HTR-8/SVneo (cell line): ENCODE data around the gene CHDH.
A peak's percentile ranks its signal among the peaks of the same experiment; 100 is the strongest.

Source experiments
- DNase-seq: peaks from one replicate; pipeline ENCODE4 v3.0.0; 2011; ENCODE audit warnings: low spot score, mixed read lengths; ENCODE audit not compliant: insufficient read length
- FAIRE-seq: peaks from 2 replicates; lab custom pipeline; 2011; peaks lifted over from hg19 to GRCh38; lab: Jason Lieb, UNC

Gene CHDH

DNA sequence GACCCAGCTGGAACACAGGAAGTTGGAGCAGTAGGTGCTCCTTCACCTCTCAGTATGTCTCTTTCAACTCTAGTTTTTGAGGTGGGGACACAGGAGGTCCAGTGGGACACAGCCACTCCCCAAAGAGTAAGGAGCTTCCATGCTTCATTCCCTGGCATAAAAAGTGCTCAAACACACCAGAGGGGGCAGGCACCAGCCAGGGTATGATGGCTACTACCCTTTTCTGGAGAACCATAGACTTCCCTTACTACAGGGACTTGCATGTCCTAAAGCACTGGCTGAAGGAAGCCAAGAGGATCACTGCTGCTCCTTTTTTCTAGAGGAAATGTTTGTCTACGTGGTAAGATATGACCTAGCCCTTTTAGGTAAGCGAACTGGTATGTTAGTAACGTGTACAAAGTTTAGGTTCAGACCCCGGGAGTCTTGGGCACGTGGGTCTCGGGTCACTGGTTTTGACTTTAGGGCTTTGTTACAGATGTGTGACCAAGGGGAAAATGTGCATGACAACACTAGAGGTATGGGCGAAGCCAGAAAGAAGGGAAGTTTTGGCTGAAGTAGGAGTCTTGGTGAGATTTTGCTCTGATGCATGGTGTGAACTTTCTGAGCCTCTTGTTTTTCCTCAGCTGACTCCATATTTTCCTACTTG is 12.0 kb upstream of the CHDH start:
- FAIRE-seq (no peak), DNase-seq (no peak)

DNA sequence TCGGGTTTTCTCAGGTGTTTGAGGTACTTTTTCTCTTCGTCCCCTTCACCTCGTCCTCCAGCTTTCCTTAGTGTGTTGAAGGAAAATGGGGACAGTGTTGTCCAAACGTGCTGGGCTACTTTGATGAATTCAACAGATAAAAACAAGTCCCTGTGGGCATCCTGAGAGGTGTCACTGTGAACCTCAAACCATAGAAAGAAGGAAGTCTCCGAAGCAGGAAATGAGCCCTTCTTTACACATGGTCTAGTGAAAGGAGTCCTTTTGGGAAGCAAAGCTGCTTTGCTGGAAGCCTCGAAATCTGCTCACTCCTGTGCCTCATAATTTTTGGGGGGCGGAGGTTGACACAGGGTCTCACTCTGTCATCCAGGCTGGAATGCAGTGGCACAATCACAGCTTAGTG is 10.7 kb upstream of the CHDH start:
- DNase-seq (no peak), FAIRE-seq (no peak)

DNA sequence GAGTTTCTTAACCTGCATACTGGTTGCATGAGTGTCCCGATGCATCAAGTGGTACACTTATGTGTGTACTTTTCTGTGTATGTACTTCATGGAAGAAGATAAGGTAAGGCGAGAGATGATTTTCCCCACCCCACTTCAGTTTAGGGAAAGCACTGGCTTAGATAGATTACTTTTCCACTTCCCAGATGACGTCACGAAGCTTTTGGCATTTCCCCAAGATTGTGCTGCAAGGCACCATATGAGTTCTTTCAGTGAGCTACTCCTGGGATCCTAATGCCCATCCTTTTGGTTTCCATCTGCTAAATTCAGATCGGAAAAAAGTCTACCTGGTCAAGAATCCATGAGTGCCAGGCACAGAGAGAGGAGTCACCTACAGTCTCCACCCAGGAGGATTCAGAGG is 4.7 kb upstream of the CHDH start:
- no peak for DNase-seq
- no peak for FAIRE-seq

DNA sequence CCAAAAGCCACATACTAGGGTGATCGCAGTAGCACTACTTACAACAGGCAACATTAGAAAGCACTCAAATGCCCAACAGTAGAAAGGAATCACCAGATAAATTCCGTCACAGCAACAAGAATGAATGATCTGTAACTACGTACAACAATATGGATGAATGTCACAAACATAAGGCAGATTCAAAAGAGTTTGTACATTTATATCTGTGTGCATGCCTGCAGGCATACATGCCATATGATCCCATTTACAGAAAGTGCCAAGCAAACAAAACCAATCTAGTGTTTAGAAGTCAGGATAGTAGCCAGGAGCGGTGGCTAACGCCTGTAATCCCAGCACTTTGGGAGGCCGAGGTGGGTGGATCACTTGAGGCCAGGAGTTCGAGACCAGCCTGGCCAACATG is 3.7 kb upstream of the CHDH start:
- FAIRE-seq: no peak

DNA sequence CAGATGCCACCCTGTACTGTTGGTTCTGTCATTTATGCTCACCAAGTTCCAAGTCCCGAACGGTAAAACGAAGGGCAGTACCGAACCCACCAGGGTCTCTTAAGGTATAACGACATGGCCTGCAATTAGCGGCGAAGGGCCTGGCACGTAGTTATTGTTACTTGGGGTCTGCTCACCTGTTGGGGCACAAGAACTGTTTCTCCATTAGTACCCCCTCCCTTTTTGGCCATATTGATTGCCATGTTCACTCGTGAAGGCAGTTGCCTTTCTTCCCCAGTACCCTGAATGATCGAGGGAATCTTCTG is 584 bp upstream of the CHDH start:
- FAIRE-seq: no peak
- DNase-seq: no peak

More for the DNA sequence above, 3.7 kb upstream of the CHDH start:
- DNase-seq: no peak

DNA sequence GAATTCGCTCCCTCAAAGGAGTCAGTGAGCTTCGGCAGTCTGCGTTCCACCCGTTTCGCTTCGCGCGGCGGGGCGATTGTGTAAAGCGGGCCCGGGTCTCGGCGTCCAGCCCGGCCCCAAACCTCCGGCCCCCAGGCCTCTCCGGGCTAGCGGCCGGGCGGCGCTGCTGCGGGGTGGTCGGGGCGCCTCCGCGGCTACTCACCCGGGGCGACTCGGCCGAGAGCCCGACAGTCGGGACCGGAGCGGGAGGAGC is 412 bp downstream of the CHDH start:
- DNase-seq: no peak
- no peak for FAIRE-seq

DNA sequence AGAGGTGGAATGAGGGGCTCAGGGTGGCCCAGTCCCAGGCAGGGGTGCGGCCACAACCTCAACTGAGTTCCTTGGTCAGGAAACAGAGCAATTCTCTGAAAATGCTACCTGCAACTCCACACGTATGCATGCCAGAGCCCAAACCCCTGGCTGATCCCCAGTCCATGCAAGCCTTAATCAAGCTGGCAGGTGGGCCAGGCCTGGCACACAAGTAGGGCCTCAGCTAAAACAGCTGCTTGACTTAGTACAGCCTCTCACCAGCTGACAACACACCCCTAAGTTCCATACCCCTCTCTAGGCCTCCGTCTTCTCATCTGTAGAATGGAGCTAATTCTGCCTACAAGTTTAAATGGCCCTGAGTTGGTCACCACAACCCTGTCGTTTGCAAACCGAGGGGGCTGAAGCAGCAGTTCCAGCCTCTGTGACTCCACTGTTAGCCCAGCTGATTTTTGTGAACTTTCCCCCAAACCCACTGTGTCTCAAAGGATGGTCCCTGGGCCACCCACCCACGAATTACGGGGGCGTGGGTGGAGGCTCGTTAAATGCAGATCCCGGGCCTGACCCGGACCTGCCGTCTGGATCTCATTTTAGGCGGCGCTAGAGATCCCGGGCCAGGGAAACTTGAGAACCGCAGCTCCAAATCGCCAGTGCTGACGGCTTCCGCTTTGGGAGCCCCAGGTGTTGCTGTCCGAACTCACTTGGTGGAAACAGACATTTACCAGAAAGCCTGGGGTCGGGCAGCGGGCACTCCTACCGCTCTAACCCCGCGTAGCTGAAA is 927 bp downstream of the CHDH start:
- DNase-seq: peak; percentile 57
- FAIRE-seq: no peak

DNA sequence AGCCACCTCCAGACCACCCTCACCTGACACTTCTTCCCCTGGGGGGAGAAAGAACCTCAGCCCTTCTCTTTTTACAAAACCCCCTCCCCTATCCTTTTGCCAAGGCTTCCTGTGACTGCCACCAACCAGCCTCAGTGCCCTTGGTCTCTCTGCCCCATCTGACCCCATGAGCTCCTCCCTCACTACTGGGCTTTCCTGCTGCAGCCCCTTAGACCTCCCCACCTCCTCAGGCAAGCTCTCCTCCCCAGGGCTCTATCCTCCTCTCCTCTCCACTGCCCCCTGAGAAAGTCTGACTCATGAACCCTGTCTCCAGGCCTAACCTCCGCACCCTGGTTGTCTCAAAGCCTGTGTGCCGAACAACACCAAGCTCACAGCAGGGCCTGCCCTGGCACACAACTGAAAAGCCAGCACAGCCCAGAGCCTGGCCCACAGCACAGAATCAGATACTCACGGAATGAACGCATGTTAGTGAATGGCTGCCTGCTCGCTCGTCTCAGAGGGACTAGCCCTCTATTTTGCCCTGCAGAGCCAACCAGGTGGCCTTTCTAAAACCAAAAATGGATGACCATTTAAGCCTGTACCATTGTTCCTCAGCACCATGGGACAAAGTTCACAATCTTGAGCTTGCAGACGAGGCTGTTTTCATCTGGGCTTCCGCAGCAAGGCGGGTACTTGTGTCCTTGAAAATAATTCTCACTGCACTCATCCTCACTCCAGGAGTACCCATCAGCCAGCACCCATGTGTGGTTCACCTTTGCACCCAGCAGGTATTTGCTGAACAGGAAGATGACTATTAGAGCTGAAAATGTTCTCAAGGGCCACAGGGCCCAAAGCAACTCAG is 1.7 kb downstream of the CHDH start:
- DNase-seq (no peak), FAIRE-seq (no peak)

DNA sequence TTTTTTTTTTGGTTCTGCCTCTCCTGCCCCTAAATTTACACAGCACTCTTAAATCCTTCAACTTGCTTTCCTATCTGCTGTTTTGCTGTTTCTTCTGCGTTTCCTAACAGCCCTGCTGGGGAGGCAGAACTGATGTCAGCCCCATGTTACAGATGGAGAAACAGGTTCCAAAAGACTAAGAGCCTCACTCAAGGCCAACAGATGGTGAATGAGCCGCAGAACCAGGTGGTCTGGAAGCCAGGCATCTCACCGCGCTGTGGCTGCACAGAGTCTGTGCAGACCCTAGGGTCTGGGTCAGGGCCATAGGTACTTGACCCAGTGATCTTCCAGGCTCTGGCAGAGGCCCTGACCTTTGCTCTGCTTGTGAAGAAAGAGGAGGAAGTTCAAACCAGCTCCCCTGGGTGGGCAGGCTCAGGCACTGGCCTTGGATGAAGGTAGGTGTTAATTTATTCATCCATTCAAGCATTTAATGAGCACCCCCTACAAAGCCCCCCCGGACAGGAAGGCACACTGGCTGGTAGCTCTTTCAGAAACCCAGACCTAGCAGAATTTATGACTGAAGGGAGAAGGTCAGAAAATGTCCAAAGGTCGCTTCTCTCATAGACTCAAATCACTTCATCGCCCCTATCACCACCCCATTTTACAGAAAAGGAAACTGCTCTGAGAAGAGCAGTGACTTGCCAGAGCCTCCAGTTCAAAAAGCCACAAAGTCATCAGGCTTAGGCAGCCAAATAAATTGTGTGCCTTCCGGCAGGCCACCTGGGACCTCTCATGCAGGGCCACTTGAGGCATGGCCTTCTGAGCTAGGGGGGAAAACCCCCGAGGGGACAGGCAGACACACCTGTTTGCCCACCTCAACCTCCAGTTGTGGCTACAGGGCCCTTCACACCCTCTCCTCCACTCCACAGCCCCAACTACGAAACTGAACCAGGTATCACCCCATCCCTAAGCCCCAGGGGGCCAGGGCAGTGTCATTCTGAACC is 2.7 kb downstream of the CHDH start:
- no peak for DNase-seq
- no peak for FAIRE-seq

DNA sequence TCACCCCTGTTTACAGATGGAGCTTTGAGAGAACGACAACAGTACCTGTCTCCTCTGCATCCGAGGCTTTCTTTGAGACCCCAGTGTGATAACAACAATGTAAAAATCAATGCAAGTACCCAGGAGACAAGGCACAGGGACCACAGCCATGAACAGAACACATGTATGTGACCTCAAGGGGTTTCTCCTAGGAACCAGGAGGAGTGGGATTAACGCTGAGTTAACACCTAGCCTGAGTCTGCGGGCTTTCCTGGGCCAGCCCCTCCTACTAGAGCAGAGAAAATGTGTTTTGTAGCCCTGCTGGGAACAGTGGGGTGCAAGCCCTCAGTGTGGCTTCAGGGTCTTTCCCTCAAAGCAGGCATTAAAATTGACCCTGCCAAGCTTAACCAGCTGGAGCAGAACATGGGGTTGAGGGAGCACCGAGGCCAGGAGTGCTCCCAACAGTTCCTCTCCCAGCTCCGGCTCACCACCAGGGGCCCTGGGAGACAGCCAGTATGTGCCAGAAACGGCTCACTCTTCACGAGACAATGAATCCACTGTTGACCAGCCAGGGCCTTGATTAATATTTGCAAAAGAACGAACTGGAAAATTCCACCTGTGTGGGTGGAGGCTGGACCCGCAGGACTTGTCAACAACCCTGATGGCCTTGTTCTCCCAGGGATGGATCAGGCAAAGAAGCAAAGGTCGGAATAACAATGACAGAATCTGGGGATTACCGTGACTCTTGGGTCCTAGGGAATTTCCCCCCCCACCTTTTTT is 3.6 kb downstream of the CHDH start:
- FAIRE-seq (no peak), DNase-seq (no peak)

DNA sequence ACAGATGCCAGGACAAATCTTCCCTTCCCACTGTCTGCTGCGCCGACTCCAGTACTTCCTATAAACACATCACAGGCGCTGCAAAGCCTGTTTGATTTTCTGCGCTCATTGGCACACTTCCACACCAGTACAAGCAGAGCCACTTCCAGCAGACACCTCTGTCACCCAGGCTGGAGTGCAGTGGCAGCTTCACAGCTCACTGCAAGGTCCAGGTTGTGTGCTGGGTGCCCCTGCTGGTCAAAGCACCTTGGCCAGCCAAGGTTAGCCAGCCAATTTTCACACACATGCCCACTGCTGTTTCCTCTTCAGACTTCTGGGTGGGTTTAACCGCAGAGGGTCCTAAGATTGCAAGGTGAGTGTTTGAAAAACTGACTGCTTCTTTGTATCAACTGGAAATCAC is 4.9 kb downstream of the CHDH start:
- FAIRE-seq: no peak
- no peak for DNase-seq

DNA sequence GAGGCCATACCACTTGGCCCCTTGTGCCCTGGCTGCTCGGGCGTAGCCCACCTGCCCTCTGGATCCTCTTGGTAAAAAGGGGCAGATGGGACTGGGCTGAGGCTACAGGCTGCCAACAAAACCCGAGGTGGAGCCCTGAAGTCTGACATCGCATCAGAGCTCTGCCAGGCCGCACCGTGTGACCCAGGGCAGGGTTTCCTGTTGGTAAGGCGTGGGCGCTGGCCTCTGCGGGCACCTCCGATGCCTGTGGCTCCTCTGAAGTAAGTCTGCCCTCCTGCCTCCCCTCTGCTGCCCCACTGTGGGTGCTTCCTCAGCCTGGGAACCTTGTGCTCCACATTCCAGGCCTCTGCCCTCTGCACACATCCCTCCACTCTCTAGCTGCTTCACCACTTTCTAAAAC is 8.9 kb downstream of the CHDH start:
- DNase-seq (no peak), FAIRE-seq (no peak)

DNA sequence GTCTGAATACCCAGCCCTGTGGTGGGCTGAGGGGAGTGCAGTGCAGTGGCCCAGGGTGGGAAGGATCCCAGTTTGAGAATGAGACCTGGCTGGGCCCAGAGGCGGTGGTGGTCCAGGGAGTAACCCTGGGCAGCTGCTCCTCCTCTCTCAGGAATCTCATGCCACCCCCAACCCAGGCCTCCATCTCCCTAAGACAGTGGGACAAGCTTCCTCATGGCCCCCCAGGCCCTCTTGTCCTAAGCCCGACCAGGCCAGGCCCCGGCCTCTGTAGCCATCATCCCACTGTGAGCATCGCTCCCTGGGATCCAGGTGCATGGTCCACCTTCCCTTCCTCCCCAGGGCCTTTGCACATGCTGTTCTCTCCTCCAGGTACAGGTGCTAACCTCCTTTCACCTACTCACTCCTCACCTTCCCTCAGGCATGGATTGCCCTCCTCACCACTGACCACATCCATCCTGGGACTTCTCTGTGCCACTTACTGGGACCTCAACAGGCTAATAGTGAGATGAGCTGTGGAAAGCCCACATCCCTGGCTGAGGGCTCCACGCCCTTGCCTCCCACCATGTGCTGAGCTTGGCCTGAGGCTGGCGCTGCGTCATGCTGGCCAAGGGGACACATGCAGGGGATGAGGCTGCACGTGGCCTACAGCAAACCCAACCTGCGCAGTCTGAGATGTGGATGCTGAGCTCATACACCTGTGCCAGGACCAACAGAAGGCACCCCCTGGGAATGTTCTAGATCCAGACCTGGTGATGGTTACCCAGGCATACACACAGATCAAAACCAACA is 9.9 kb downstream of the CHDH start:
- FAIRE-seq: no peak
- no peak for DNase-seq

DNA sequence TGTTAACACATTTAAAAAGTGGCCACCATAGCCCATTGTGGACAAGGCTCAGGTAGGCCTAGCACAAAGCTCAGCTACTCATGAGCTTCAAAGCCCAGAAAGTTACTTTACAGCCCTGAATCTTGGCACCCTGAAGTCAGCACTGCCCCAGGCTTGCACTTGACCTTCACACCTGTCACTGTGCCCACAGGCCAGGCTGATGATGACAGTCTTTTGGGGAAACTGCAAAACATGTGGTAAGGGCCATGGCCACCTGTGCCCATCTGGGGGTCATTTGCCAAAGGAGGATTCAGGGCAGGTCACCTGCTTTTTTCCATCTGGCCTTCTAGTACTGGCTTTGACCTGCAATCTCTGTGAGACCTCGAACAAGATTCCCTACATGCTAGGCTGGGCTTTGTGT is 11.0 kb downstream of the CHDH start:
- FAIRE-seq (no peak), DNase-seq (no peak)

DNA sequence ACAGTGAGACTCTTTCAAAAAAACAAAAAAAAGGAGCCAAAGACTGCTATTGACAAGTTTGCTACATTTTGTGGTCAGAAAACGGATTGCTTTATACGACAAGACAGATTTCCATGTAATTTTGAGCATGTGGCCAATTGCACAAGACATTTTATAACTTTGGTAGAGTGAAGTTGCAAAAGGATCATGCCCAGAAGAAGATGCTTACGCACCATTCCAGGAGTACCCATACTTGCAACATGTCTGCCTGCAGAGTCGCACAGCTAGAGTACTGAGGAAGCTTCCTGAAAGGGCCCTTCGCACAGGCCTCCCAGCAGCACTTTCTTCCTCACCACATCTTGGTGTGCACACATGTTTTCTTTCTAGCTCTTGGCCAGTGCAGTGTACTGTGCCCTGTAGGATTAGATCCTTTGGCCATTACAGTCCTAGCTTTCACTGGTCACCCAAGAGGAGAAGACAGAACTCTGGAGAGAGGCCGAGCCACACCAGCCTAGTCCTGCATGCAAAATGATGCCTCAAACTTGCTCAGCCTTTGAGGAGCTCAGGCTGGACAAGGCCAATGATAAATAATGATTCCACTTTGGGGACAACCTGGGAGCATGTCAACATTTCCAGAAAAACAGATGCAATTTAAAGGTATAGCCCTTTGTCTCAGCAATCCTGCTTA is 11.7 kb downstream of the CHDH start:
- FAIRE-seq (no peak), DNase-seq (no peak)

DNA sequence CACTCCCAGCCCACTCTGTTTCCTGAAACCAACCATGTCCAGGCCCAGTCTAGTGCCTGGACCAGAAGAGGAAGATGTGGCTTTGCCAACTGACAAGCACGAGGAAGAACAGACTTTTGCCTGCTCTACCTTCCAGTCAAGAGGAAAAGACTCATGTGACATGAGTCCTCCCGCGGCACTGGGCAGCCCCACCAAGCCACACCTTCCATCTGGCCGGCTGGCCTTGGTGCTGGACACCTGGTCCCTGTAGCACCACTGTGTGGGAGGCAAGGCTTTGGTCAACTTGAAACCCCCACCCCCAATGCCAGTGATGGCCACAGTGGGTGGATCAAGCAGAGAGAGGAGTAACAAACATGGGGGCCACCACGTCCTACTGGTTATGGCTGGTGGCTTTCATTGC is 12.5 kb downstream of the CHDH start:
- FAIRE-seq (no peak), DNase-seq (no peak)

DNA sequence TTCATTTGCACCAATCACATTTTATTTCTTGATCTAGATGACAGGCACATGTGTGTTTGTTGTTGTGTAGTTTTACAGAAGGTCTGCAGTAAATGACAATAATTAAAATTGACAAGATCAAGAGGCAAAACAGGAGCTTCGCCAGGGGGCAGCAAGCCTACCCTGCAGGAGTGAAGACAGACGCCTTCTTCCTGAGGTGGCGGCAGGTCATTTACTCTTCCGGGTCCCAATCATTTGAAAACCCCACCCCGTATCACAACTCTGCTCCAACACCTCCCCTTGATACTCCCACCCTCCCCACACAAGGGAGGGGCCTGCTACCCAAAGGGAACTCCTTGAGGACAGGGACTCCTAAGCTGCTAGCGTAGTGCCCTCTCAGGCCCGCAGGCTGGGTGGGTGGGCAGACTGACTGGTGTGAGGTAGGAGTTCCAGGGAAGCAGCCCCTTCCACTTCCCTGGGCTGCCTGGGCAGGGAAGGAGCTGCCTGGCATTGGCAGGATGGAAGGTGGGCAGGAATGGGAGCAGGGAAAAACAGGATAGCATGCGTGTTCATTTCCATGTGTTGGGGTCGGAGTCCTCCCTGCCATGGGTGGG is 13.1 kb downstream of the CHDH start:
- FAIRE-seq (no peak), DNase-seq (no peak)

DNA sequence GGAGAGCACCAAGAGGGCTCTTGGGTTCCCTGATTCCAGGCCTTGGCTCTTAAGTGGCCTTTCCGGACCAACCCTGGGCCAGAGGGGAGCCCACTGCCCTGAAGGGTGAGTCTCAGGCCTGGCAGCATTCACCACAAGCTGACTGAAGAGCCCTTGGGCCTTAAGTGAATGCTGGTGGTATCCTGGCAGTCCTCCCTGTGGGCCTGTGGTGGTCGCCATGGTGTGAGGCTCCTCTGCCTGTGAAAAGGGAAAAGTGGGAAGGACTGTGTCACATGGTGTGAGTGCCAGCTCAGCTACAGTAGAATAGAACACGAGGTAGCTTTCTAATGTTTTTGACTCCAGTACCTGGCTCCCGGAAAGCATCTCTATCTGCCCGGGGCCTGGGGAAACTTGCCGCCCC is 15.3 kb downstream of the CHDH start:
- no peak for FAIRE-seq
- DNase-seq: no peak
